HG02870 (cell line): ENCODE results near the gene USP28.
"Not testable (repeated sequence)": the region's sequence is repeated elsewhere in the genome, so short reads cannot be mapped to it uniquely, and the experiment has no call there.

Source experiments
- ATAC-seq: cut with Tn5 transposase; IDR thresholded peaks from one replicate; pipeline ENCODE4 v1.9.1; 2021; ENCODE audit warnings: mild to moderate bottlenecking, moderate library complexity; ENCODE audit not compliant: unreplicated experiment

USP28 gene

DNA sequence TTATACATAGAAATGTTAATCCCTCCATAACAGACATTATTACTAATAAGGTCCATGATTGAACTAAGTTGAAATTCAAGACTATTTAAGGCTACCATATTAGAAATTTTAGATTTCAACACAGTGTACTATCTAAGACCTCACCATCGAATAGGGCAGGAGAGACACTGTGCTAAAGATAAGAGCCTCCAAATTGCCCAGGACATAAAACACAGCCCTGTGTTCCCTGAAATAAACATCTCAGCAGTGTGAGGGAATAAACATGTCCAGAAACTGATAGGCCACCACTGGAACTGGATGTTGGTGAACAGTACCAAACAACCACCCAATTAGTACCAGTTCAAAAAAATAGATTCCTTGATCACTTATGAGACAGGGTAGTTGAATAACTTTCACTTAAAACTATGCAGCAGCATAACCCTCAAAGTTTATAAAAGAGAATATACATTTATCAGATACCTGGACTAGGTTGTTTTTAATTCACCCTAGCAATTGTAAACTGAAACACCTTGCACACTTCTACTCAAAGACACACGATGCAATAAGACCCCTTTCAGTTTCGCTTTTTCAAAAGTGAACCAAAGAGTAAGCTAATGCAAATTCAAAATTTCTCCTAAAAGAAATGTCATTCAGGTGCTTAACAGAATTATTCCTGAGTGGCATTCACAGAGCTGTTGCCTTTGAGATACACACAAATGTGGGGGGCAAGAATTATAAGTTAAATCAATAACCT is 34.3 kb downstream of the USP28 start:
- ATAC-seq = no peak

DNA sequence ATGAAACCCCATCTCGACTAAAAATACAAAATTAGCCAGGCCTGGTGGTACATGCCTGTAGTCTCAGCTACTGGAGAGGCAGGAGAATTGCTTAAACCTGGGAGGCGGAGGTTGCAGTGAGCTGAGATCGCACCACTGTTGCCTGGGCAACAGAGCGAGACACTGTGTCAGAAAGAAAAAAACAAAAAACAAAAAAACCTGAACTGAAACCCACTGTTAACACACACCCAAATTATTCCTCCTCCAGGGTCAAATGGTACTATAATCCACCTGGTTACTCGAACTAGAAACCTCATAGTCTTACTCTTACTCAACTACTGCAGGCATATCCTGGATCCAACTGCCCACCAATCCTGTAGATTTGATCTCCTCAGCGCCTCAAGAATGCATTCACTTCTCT is 35.5 kb downstream of the USP28 start:
- peak; percentile 91 for ATAC-seq

DNA sequence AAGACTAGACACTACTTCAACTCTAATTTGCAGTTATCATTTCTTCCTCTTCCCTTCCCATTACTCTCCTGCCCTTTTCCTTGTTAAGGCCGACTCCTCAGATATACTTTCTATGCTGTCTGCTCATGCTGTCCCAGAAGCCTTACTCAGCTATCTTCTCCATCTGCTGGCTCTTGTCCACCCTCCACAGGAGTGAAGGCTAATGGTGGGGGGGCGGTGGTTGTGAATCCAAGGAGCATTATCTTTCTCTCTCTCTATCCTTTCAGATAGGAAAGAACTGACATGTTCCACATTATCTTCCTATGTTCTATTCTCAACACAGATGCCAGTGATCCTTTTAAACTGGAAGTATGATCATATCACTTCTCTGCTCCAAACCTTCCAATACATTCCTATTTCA is 37.4 kb downstream of the USP28 start:
- no peak for ATAC-seq

DNA sequence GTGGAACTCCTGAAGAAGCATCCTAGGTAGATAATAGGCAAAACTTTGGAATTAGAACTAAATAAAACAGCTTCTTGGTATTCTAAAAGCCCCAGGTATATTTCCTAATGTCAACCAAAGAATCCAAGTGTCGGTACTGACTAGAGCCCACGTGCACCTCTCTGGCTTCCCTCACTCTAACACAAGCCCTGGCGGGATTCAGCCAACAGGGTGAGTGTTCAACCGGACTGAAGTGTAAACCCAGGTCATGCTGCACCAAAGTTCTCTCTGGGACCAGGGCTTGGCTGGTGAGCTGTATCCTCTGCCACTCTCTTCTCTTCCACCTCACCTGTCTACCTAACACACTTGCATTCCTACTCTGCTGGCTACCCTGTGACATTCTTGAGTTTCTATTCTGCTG is 40.1 kb downstream of the USP28 start:
- no peak for ATAC-seq

DNA sequence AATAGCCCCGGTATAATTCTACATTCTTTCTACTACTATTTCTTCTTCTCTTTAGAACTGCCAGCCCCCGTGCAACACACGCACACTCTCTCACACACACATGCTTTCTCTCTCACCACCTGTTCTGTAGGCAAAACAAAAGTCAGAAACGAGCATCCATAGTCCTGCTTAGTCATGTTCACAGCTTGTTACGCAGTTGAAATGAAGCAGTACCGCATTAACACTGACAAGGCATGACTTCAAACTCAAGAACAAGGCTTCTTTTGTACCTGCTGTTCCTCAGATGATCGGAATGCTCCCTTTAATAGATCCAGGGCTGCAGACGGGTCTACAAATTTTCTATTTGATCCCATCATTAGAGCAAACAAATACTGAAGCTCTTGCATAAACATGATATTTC is 42.2 kb downstream of the USP28 start:
- no peak for ATAC-seq

DNA sequence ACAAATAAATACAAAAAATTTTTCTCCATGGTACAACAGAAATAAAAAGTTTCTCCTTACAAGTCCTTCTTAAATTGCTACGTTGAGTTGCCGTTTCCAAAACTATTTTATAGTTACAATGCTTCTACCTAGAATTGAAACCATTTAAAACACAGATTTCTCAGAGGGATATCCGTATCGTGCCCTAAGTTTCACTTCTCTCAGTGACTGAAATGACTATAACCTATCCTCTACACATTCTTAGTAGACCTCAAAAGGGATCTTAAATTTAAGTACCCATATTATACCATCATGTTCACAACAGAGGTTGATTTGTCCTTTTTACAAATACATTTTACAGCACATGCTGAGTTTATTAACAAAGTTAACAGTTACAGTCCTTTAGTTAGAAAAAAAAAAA is 44.1 kb downstream of the USP28 start:
- peak; percentile 95 for ATAC-seq

DNA sequence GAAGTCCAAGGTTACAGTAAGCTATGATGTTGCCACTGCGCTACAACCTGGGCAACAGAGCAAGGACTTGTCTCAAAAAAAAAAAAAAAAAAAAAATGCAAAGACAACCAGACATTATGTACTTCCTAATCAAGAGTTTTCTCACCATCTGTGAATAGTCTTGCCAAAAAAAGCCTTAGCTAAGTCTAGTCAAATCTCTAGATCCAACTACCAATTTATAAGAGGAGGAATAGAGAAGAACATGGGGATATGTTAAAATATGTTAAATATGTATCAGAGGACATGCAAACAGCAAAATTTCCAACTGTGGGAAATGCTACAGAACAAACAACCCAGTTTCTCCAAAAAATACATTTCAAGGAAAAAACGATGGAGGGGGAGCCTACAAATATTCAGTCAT is 45.6 kb downstream of the USP28 start:
- no peak for ATAC-seq

DNA sequence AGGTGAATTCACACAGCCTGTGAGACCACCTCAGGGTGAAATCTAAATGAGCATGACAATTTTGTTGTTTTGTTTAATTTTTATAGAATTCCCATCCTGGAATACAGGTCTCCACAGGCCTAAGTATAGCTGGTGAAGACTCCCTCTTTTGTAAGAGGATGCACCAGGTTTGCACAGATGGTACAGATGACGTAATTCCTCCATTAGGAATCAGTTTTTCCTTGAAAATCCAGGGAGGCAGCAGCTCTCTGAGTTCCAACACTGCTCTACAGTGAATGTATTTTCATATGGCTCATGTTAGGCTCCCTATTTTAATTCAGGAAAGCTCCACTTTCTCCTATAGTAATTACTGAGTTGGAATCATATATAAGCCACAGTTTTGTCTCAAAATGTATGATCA is 47.2 kb downstream of the USP28 start:
- ATAC-seq = no peak

DNA sequence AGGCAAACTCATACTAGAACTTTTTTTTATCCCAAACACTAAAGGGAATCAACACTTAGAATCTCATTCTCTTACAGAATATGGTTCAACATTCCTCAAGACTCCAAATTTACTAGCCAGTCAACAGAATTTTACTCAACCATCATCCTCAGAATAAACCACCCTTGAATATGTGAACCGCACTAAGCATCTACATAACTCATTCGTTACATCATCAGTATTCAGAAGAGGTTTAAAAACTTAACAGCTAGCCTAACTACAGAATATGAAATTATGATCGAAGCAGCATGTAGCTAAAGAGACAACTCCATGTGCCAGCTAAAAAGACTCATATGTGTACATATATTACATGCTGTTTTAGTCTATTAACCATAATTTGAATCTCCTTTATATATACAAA is 47.9 kb downstream of the USP28 start:
- ATAC-seq = no peak

DNA sequence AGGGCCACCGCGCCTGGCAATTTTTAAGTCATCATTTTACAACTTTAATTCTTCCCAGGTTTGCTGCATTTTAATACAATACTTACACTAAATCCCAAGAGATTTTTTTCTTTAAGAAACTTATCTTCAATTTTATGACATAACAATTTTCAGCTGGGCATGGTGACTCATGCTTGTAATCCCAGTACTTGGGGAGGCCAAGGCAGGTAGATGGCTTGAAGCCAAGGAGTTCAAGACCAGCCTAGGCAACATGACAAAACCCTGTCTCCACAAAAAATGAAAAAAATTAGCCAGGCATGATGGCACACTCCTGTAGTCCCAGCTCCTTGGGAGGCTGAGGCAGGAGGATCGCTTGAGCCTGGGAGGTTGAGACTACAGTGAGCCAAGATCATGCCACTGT is 56.9 kb downstream of the USP28 start:
- no peak for ATAC-seq

DNA sequence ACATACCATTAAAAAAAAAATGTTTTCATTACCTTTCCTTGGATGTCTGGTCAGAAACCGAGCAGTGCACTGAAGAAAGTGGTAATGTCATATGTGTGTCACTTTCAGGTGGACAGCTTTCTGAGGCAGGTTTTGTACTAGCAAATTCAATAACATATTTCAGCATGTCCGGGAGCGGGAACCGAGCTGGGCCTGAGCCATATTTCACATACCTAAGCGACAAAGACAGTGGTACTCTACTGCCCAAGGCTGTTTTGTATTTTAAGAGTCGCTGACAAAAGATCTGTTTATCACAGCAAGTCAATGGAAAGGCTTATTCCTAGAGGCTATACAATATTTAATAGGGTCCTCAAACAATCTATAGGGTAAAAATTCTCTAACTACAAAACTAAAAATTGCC is 57.7 kb downstream of the USP28 start:
- ATAC-seq = no peak

DNA sequence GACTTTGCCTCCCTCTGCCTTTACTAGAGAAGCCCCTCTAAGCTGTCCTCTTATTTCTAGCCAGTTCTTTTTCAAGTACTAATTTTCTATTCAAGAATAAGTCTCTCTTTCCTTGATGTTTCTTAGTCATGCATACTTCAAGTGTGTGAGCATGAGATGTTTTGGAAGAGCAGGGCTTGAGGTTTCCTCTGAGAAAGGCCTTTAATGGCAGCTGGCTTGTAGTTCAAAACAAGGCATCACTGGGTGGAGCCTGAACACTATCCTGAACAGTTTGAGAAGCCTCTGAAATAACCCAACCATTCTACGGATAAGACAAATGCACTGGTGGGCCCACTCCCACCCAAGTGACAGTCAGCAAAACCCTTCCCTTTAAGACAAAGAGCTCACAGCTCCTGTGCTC is 58.2 kb downstream of the USP28 start:
- no peak for ATAC-seq

DNA sequence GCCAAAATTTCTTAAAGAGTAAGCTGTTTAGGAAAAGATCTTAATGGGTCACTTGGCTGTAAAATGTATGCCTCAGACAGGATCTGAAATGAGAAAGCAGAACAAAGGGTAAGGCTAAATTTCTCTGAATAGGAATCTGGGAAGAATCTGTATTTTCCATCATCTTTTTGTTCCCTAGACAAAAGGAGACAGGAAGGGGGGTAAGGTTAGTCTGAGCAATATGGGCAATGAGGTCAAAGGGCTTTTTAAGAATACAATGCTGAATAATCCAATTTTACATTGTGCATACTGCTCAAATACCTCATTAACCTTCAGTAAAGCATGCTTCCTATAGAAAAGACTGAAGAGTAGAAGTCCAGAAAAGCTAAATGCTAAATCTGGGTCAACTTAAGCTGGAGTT is 61.2 kb downstream of the USP28 start:
- ATAC-seq = no peak

DNA sequence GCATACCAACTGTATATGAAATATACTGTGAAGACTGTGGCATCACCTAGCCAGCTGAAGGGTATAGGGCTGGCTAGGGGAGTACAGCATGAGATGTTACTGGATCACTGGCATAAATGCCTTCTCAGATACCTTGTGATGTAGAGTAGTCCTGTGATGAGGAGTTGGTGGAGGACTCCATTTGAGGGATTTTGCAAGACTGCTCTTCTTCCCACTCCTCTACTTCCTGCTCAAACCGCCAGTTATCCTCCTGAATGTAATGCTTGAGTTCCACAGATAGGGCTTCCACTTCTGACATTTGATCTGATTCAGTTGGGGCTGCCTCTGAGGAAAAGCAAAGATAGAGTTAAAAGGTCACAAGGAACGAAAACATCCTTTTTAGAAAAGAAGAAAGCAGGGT is 66.4 kb downstream of the USP28 start:
- ATAC-seq = no peak

DNA sequence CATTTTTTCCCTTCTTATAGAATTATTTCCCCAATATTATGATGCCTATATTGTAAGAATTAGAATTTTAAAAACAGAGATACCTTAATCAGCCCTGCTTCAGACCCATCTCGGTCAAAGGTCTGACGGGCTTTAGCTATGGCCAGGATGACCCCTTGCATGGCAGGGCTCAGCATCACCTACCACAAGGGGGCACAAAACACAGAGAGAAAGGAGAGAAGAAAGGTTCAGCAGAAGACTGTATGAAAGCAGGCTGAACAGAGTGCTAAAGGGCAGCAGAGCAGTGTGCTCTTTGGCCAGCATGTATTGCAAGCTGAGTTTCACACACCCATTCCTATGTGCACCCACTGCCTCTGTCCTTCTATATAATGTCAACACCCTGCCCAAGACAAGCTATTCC is 69.0 kb downstream of the USP28 start:
- ATAC-seq = no peak

DNA sequence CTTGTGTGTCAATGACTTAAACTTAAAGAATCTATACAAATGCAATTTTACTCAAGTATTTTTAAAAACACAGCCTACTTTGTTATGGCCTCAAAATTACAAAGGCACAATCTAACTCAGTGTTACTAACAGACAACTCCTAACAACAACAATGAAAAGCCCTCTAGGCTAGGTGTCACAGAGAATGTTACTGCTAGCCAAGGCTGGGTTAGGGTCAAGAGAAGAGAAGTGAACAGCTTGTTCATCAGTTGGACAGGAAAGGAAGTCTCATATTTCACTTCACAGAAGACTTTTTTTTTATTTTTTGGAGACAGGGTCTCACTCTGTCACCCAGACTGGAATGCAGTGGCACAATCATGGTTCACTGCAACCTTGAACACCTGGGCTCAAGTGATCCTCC is 69.7 kb downstream of the USP28 start:
- ATAC-seq = no peak

DNA sequence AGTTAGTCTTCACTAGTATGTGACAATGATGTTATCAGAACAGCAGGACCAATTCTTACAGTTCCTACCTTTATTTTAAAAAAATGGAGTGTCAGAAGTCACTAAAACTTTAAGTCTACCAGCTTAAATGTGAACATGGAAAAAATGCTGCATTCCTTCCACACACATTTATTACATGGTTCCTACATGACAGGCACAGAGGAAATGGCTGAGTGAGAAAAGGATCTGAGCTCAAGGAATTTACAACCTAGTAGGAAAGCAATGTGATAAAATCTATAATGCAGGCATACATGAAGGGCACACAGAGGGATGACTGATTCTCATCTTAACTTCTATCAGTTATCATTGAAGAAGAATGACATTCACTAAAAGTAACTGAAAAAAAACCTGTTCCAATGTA is 72.8 kb downstream of the USP28 start:
- no peak for ATAC-seq

DNA sequence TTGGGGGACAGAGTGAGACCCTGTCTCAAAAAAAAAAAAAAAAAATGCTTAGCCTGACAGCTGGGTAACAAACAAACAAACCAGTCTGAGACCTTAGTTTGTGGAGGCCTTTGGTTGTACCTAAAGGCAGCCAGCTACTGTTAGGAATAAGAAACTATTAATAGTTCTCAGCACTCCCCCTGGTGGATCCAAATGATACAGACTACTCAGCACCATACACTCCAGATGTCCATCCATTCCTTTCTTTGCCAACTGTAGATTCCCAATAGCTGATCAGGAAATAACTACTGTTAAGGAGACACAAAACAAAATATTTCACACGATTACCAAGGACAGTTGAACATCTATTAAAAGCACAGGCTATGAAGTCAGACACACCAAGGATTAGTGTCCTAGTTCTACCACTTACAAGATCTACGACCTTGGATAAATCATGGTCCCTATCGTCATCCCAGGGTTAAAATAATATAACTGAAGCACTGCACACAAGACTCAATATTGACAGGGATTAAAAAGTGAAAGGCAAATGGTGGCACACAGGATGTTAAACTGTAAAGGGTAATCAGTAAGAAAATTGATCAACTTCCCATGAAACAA is 78.6 kb downstream of the USP28 start:
- ATAC-seq = peak; percentile 59

DNA sequence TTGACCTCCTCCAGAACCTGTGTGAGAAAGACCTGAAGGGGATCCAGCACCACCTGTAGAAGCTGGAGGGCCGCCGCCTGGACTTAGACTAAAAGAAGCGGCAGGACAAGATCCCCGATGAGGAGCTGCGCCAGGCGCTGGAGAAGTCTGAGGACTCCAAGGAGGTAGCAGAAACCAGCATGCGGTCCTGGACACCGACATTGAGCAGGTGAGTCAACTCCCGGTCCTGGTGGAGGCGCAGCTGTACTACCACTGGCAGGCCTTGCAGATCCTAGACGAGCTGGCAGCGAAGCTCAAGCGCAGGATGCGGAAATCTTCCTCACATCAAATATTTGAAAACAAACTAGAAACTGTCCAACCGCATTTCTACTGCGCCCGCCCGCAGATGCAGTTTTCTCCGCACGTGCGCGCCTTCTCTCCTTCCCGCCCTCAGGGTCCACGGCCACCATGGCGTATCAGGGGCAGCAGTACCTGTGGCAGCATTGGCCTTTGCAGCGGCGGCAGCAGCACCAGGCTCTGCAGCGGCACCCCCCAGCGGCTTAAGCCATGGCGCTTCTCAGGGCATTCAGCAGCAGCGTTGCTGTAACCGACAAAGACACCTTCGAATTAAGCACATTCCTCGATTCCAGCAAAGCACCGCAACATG is 85.6 kb downstream of the USP28 start:
- ATAC-seq = no peak

DNA sequence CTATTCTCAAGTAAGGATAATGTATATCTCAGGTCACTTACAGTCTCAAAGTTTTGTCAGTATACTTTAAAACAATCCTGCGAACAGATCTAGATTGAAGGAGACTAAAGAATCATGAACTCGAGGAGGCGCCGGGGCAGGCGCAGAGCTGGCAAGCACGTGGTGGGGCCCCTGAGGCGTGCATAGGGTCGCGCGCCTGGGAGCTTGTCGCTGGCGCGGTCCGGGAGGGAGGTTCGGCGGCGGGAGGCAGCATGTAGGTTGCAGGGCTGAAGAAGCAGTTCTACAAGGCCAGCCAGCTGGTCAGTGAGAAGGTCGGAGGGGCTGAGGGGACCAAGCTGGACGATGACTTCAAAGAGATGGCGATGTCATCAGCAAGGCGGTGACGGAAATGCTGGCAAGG is 86.4 kb downstream of the USP28 start:
- ATAC-seq = not testable (repeated sequence)

DNA sequence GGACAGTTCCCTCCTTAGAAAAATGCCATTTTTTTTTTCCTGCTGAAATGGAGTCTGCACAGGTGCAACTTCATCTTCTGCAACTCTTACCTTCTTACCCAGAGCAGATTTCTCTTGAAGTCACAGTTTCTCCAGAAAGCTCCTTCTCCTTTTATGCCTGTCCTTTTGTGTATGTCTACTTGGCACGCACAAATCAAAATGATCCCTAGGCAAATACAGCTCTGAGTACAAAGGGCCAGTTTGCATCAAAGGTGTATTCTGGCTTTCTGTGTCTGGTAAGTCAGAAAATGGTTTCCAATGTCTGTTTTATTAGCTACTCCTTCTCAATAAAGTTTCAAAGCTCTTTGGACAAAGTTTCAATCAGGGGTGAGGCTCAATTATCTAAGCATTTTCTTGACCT is 93.2 kb downstream of the USP28 start:
- ATAC-seq = no peak

DNA sequence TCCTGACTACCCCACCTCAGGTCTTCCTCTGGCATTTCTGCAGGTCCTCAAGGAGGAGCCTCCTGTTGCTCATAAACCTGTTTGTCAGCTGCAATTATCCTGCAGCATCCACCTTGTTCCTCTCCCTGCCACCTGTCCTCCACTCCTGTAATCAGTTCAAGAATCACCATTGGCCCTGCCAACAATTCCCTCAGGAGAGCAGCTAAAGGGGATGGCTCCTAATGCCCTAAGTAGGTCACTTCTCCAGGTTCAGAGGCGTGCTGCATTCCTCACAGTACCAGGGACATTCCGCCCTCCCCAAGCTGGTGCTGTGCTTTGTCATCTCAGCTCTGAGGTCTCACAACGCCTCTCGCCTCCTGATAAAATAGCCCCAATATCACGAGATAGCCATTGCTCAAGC is 93.7 kb downstream of the USP28 start:
- no peak for ATAC-seq

DNA sequence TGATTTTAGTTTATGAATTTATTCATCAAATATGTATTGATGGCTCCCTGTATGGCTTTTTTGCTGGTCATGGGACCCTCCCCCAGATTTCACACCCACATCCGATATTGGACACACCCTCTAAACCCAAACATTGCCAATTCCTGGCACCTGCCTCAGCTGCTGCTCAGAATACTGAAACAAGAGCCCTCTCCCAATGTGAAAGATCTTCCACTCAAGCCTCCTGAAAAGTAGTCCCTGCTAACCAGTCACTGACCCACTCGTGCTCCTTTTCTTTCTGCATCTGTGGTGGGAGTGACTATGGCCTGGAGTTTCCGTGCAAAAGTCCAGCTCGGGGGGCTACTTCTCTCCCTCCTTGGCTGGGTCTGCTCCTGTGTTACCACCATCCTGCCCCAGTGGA is 95.9 kb downstream of the USP28 start, which contains the start of gene CLDN25:
Gene CLDN25 (plus strand): TSS at position 301 of the 400 bp plus-strand sequence. CDS start 0 bp downstream, at position 301.
- ATAC-seq = no peak
